ENCODE data around the gene COL4A1. TPM values are rescaled to one million over a fixed set of nuclear protein-coding genes. Genes with fewer than 3 reads are reported as not detected.

The COL4A1 gene
- total and polyA plus RNA-seq, 11 donors: 52.6 to 428 (median 184) TPM

- 39 to 55% (median 43%) methylated on average over 5 of the region's 5 CpGs for WGBS, 4 donors
- TF ChIP-seq, protein P1, sequence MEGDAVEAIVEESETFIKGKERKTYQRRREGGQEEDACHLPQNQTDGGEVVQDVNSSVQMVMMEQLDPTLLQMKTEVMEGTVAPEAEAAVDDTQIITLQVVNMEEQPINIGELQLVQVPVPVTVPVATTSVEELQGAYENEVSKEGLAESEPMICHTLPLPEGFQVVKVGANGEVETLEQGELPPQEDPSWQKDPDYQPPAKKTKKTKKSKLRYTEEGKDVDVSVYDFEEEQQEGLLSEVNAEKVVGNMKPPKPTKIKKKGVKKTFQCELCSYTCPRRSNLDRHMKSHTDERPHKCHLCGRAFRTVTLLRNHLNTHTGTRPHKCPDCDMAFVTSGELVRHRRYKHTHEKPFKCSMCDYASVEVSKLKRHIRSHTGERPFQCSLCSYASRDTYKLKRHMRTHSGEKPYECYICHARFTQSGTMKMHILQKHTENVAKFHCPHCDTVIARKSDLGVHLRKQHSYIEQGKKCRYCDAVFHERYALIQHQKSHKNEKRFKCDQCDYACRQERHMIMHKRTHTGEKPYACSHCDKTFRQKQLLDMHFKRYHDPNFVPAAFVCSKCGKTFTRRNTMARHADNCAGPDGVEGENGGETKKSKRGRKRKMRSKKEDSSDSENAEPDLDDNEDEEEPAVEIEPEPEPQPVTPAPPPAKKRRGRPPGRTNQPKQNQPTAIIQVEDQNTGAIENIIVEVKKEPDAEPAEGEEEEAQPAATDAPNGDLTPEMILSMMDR (IDR thresholded peaks at IDR 0.05): no peak
- TF ChIP-seq POLR2A (IDR thresholded peaks at IDR 0.05): no peak
- peaks cover 0 to 15% (median 1%) of the 10 kb centered on the region in 9 donors for H3K36me3 ChIP-seq
- DNase-seq (peak in 1 of 5 donors; percentile 64), ATAC-seq (peak in 1 of 4 donors; percentile 23)
- H3K4me1 ChIP-seq: peaks cover 21 to 92% (median 68%) of the 10 kb centered on the region in 12 donors
- H3K9me3 ChIP-seq: no peaks in the 10 kb centered on the region
- H3K27ac ChIP-seq: peak overlapping the region in 11 of 12 donors; percentile 0 to 95 (median 83)
- no peak overlapping the region for H3K4me3 ChIP-seq
- H3K27me3 ChIP-seq: no peaks in the 10 kb centered on the region
- intact Hi-C loops (cut with DNase I): no loop called here
These were observed 29.7 kb upstream of the COL4A1 start for GRCh38 chr13:110336681-110337080.

DNA sequence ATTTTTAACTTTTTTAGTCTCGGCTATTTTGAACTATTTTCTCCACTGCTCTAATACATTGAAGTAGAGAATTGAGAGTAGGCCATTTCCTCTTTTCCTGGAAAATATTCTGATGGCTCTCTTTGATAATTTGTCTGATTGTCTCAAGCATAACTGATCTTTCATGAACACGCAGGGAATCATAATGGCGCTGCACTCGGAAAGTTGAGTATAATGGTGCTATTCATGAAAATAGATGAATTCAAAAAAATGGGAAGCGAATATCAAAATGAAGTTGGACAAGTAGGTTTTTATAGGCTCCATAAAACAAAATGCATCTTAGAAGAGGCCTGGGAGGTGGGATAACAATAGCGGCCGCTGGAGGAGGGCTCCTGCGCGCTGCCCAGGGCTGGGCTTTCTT, 29.2 kb upstream of the COL4A1 start:
- H3K4me3 ChIP-seq: no peak overlapping the region
- intact Hi-C loops (cut with DNase I): no loop called here
- no peak for ATAC-seq
- peaks cover 0 to 15% (median 3%) of the 10 kb centered on the region in 9 donors for H3K36me3 ChIP-seq
- no peak for TF ChIP-seq POLR2A (IDR thresholded peaks at IDR 0.05)
- TF ChIP-seq, protein P1 (IDR thresholded peaks at IDR 0.05): no peak
- no peak for DNase-seq
- H3K9me3 ChIP-seq: no peaks in the 10 kb centered on the region
- peaks cover 16 to 89% (median 63%) of the 10 kb centered on the region in 12 donors for H3K4me1 ChIP-seq
- H3K27ac ChIP-seq: peak overlapping the region in 7 of 12 donors; percentile 83 to 95 (median 89)
- WGBS, 4 donors: 83 to 95% (median 89%) methylated on average over 9 of the region's 9 CpGs
- no peaks in the 10 kb centered on the region for H3K27me3 ChIP-seq

GRCh38 chr13:110334841-110335490, 28.0 kb upstream of the COL4A1 start:
- TF ChIP-seq POLR2A (IDR thresholded peaks at IDR 0.05): no peak
- TF ChIP-seq, protein P1 (IDR thresholded peaks at IDR 0.05): no peak
- no peaks in the 10 kb centered on the region for H3K9me3 ChIP-seq
- DNase-seq (no peak), ATAC-seq (no peak)
- peaks cover 7 to 88% (median 60%) of the 10 kb centered on the region in 12 donors for H3K4me1 ChIP-seq
- WGBS, 4 donors: 88 to 94% (median 92%) methylated on average over 11 of the region's 11 CpGs
- no peak overlapping the region for H3K4me3 ChIP-seq
- intact Hi-C loops (cut with DNase I): no loop called here
- peaks cover 0 to 15% (median 3%) of the 10 kb centered on the region in 9 donors for H3K36me3 ChIP-seq
- H3K27me3 ChIP-seq: no peaks in the 10 kb centered on the region
- H3K27ac ChIP-seq: peak overlapping the region in 1 of 12 donors; percentile 95

DNA sequence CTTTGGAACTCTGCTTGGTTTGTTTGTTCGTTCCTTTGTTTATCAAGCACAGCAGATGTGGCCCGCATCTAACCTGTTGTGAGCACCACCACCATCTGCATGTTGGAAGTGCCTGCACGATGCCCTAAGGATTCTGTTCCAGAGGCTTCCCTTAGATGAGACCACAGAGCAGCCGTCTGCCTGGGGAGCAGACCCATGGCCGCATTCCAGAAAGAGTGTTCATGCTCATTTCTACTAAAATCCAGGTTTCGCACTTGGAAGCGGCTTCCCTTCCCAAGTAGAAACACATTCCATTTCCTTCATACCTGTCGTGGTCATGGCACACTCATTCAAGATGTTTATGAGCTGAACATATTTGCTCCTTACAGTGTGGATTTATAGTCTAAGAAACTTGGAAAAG, 27.3 kb upstream of the COL4A1 start:
- Histone ChIP-seq H3K27ac (peak overlapping the region in 1 of 12 donors; percentile 95), H3K4me1 (peaks cover 6 to 88% (median 60%) of the 10 kb centered on the region in 12 donors), H3K36me3 (peaks cover 0 to 15% (median 3%) of the 10 kb centered on the region in 9 donors), H3K27me3 (no peaks in the 10 kb centered on the region), H3K4me3 (no peak overlapping the region), H3K9me3 (no peaks in the 10 kb centered on the region)
- TF ChIP-seq POLR2A (IDR thresholded peaks at IDR 0.05): no peak
- TF ChIP-seq, protein P1 (IDR thresholded peaks at IDR 0.05): no peak
- no peak for DNase-seq
- intact Hi-C loops (cut with DNase I): no loop called here
- WGBS, 4 donors: 79 to 87% (median 84%) methylated on average over 8 of the region's 8 CpGs
- no peak for ATAC-seq

All from heart left ventricle (tissue), 16 donors.